ENCODE measurements around the gene CAPN9.
"Not testable (repeated sequence)": the region's sequence is repeated elsewhere in the genome, so short reads cannot be mapped to it uniquely, and the experiment has no call there.

Gene CAPN9

DNA sequence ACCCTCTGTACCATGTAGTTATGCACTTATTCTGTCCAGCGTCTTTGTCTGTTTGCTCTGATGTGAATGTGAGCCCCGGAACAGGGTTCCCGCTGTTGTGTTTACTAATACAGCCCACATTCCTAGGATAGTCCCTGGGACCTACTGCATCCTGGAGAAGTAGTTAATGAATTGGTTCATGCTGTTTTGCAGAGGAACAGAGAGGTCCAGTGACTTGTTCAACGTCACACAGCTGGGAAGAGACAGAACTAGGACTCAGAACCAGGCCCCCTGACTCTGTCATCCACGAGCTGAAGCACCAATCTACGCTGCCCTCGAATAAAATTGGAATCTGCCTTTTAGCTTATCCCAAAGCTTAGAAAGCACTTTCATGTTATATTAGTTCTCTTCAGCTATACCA is 34.0 kb upstream of the CAPN9 start:
- H3K4me3 ChIP-seq (ENCODE audit: low read depth, low read length): no peak overlapping the region
- DNase-seq (ENCODE audit: low read depth): no peak
- TF ChIP-seq, protein P1, sequence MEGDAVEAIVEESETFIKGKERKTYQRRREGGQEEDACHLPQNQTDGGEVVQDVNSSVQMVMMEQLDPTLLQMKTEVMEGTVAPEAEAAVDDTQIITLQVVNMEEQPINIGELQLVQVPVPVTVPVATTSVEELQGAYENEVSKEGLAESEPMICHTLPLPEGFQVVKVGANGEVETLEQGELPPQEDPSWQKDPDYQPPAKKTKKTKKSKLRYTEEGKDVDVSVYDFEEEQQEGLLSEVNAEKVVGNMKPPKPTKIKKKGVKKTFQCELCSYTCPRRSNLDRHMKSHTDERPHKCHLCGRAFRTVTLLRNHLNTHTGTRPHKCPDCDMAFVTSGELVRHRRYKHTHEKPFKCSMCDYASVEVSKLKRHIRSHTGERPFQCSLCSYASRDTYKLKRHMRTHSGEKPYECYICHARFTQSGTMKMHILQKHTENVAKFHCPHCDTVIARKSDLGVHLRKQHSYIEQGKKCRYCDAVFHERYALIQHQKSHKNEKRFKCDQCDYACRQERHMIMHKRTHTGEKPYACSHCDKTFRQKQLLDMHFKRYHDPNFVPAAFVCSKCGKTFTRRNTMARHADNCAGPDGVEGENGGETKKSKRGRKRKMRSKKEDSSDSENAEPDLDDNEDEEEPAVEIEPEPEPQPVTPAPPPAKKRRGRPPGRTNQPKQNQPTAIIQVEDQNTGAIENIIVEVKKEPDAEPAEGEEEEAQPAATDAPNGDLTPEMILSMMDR (IDR thresholded peaks at IDR 0.05; ENCODE audit: insufficient read depth, low read depth, low read length, missing control alignments): no peak

DNA sequence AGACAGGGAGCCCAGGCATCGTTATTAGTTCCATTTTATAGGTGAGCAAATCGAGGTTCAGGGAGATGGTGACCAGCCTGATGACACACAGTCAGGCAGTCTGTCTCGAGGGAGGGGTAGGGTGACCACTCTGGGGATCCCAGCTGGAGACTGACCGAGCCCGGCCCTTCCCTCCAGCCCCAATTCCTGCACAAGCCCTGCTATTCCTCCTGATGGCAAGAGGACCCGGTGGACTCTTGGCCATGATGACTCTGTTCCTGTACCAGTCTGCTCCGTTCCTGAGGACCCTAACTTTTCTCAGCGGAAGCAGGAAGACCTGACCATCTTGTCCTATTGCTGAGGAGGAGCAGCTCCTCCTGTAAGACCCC is 33.7 kb upstream of the CAPN9 start:
- DNase-seq (ENCODE audit: low read depth): no peak
- TF ChIP-seq, protein P1 (IDR thresholded peaks at IDR 0.05; ENCODE audit: insufficient read depth, low read depth, low read length, missing control alignments): no peak
- no peak overlapping the region for H3K4me3 ChIP-seq (ENCODE audit: low read depth, low read length)

DNA sequence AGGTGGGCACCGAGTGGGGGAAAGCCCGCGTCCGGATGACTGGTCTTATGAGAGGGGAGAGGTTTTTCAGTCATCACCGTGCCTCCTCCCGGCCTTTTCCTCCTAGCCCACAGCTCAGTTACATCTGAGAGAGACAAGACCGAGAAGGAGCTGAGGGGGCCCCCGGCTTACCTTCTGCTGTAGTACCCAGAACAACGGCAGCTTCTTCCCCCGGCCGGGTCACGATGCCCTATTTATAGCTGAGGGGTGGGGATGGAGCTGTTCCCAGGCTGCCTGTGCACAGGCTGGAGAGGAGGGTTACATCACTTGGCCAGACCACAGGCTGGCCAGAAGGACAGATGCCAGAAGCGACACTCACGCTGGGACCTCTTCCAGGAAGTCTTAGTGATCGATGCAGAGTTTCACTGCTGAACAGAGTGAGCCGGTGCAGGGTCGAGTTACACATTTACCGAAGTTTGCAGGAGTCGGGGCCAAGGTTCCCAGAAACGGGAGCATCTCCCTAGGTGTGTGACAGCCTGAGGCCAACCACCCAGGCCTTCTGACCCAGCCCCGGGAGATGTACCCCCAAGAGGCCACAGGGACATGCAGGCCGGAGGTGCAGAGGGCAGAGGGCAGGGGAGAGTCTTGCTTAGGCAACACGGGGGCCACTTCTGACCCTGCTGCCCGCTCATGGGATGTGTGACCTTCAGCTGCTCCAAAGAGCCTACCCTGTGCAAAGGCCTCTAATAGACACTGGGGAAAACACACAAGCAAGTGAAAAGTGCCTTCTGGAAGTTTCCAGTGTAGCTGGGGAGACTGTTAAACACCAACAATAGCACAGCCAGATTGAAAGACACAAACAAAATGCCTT is 33.0 kb upstream of the CAPN9 start, which contains the start of gene AGT:
AGT (minus strand) TSS at position 208 of the 850 bp plus-strand sequence. CDS start 3,299 bp downstream, outside the sequence.
- no peak for DNase-seq (ENCODE audit: low read depth)
- H3K4me3 ChIP-seq (ENCODE audit: low read depth, low read length): no peak within 1 kb of the TSS
- TF ChIP-seq, protein P1 (IDR thresholded peaks at IDR 0.05; ENCODE audit: insufficient read depth, low read depth, low read length, missing control alignments): no peak

DNA sequence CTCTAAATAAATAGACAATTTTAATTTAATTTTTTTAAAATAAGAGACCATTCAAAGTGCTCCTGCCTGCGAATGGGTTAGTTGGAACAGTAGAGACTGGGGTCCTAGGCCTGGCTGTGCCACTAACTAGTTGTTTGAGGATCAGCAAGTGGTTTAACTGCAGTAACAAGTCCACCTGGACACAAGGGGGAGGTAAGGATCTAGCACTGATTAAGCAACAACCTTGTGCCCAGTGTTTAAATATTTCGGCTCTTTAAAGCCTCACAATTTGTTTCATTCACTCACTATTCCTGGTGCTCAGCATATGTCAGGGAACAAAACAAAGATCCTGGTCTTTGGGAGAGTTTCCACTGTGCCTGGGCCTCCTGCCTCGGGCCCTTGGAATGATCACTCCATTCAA is 31.7 kb upstream of the CAPN9 start:
- TF ChIP-seq, protein P1 (IDR thresholded peaks at IDR 0.05; ENCODE audit: insufficient read depth, low read depth, low read length, missing control alignments): no peak
- H3K4me3 ChIP-seq (ENCODE audit: low read depth, low read length): no peak overlapping the region
- DNase-seq (ENCODE audit: low read depth): no peak

DNA sequence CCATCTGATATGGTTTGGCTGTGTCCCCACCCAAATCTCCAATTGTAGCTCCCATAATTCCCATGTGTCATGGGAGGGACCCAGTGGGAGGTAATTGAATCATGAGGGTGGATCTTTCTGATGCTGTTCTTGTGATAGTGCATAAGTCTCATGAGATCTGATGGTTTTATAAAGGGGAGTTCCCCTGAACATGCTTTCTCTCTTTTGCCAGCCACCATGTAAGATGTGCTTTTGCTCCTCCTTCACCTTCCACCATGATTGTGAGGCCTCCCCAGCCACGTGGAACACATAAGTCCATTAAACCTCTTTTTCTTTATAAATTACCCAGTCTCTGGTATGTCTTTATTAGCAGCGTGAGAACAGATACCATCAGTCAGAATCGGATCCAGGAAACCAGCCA is 30.7 kb upstream of the CAPN9 start:
- not testable (repeated sequence) for DNase-seq (ENCODE audit: low read depth); H3K4me3 ChIP-seq (ENCODE audit: low read depth, low read length)

DNA sequence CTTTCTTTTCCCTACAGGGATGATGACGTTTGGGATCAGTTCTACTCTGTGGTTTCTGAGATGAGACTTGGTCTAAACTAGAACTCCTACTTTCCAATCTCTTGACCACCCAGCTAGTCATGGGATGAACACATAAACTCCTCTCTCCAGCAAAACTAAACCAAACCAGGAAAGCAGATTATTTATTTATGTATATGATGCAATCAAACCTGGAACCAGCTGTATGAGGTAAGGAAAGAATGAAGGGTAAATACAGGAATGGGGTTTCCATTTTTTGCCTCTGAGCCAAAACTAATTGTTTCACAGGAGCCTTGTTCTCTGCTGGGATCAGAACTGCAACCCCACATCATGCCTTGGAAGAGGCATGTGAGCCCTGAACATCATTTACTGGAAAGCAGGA is 29.9 kb upstream of the CAPN9 start:
- no peak for DNase-seq (ENCODE audit: low read depth)
- TF ChIP-seq, protein P1 (IDR thresholded peaks at IDR 0.05; ENCODE audit: insufficient read depth, low read depth, low read length, missing control alignments): no peak
- H3K4me3 ChIP-seq (ENCODE audit: low read depth, low read length): no peak overlapping the region

DNA sequence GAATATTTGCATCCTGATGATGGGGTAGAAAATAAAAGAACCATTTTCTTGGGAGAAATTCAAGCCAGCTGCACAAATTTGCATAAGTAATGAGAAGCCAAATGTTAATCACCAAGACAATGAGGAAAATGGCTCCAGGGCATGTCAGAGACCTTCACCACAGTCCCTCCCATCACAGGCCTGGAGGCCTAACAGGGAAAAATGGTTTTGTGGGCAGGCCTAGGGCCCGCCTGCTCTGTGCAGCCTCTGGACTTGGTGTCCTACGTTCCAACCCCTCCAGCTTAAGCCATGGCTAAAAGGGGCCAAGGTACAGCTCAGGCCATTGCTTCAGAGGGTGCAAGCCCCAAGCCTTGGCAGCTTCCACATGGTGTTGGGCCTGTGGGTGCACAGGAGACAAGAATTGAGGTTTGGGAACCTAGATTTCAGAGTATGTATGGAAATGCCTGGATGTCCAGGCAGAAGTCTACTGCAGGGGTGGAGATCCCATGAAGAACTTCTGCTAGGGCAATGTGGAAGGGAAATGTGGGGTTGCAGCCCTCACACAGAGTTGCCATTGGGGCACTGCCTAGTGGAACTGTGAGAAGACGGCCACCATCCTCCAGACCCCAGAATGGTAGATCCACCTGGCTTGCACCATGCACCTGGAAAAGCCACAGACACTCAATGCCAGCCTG is 25.2 kb upstream of the CAPN9 start:
- not testable (repeated sequence) for DNase-seq (ENCODE audit: low read depth)

More for the DNA sequence above, 25.2 kb upstream of the CAPN9 start:
- not testable (repeated sequence) for H3K4me3 ChIP-seq (ENCODE audit: low read depth, low read length)

Data from GM12865 (cell line).